GM12878 (cell line): Measurements from ENCODE around the gene IFT122. TPM values are rescaled to one million over a fixed set of nuclear protein-coding genes. Genes with fewer than 3 reads are reported as not detected.

Source experiments
- ATAC-seq: fragments of 200-7000 bp; cut with Tn5 transposase; 3 replicates; pipeline ENCODE4 v1.9.1; 2020; ENCODE audit warnings: mild to moderate bottlenecking, moderate library complexity
- BruUV-seq: library from RNA; stranded (reverse); fragments of 400-500 nt; replicated peaks from 2 replicates; lab custom pipeline; 2021; lab: Mats Ljungman, UMichigan
- CTCF ChIA-PET: fragments of 300-600 bp; sonication (Branson Sonifier 250); formaldehyde crosslinking; extraction: SDS; loops from one replicate; lab custom pipeline; 2021; ENCODE audit warnings: inconsistent platforms; lab: Yijun Ruan, JAX
- POLR2A ChIA-PET: fragments of 350-600 bp; formaldehyde crosslinking; extraction: SDS; loops from one replicate; lab custom pipeline; 2021; ENCODE audit warnings: inconsistent platforms; lab: Charles Lee
- RAD21 ChIA-PET: fragments of 300-600 bp; sonication (Branson Sonifier 250); formaldehyde crosslinking; loops from one replicate; lab custom pipeline; 2023; ENCODE audit warnings: antibody characterized with exemption; ENCODE audit not compliant: unreplicated experiment; lab: Charles Lee
- SMC1A ChIA-PET: fragments of 300-600 bp; sonication (Branson Sonifier 250); formaldehyde crosslinking; loops from one replicate; lab custom pipeline; 2023; ENCODE audit not compliant: unreplicated experiment, uncharacterized antibody; lab: Charles Lee
- DNase-seq: peaks from one replicate; pipeline ENCODE4 v3.0.0-alpha.2; 2011; ENCODE audit warnings: low read depth, low spot score
- FAIRE-seq: peaks from 3 replicates; lab custom pipeline; 2011; peaks lifted over from hg19 to GRCh38; lab: Jason Lieb, UNC
- H2AFZ ChIP-seq: 2 replicates; pipeline ENCODE4 v1.6.0; 2011; ENCODE audit warnings: low read depth, low read length, control low read depth; ENCODE audit not compliant: control insufficient read depth
- H3K27ac ChIP-seq: 2 replicates; pipeline ENCODE4 v1.5.1; 2011; ENCODE audit warnings: control low read depth; ENCODE audit not compliant: control insufficient read depth, insufficient read depth
- H3K27me3 ChIP-seq, 2 experiments: replicated peaks in 1 of 2; 2 replicates each; pipeline versions ENCODE4 v1.6.0 to v1.6.1; 2011; ENCODE audit warnings: low read length in 1 of 2; ENCODE audit not compliant: control insufficient read depth in 2 of 2, insufficient read depth in 2 of 2
- H3K36me3 ChIP-seq, 2 experiments: 2 replicates each; pipeline ENCODE4 v1.5.1; 2011; ENCODE audit warnings: low read length in 1 of 2; ENCODE audit not compliant: control insufficient read depth in 2 of 2, insufficient read depth in 2 of 2
- H3K4me1 ChIP-seq: 2 replicates; pipeline ENCODE4 v1.6.1; 2011; ENCODE audit warnings: mild to moderate bottlenecking, low read length, moderate library complexity, mixed read lengths; ENCODE audit not compliant: control insufficient read depth, insufficient read depth
- H3K4me2 ChIP-seq: 2 replicates; pipeline ENCODE4 v1.6.0; 2011; ENCODE audit warnings: control low read depth; ENCODE audit not compliant: control insufficient read depth, insufficient read depth
- H3K4me3 ChIP-seq: fragments of 200-600 bp; sonication (generic); 2 replicates; pipeline ENCODE4 v1.5.1; 2016
- H3K79me2 ChIP-seq: 2 replicates; pipeline ENCODE4 v1.6.0; 2011; ENCODE audit warnings: low read length; ENCODE audit not compliant: control insufficient read depth, insufficient read depth
- H3K9ac ChIP-seq: 2 replicates; pipeline ENCODE4 v1.8.0; 2011; ENCODE audit warnings: low read length, control low read depth, mixed read lengths; ENCODE audit not compliant: control insufficient read depth, insufficient read depth
- H3K9me3 ChIP-seq: replicated peaks from 3 replicates; pipeline ENCODE4 v1.5.1; 2011; ENCODE audit warnings: mild to moderate bottlenecking, low read length; ENCODE audit not compliant: control insufficient read depth, insufficient read depth
- H4K20me1 ChIP-seq: 2 replicates; pipeline ENCODE4 v1.6.0; 2011; ENCODE audit not compliant: control insufficient read depth, insufficient read depth
- CBX5 ChIP-seq: sonication (generic); IDR thresholded peaks from 2 replicates; pipeline ENCODE4 v1.6.1; 2016; ENCODE audit warnings: low read depth, moderate library complexity, mild to moderate bottlenecking, inconsistent platforms
- CHD4 ChIP-seq: fragments of 200-600 bp; sonication (generic); IDR thresholded peaks from 2 replicates; pipeline ENCODE4 v1.6.1; 2016; ENCODE audit warnings: mild to moderate bottlenecking
- EGR1 ChIP-seq, 2 experiments: IDR thresholded peaks; 1 replicate in 1 of 2; 2 replicates in 1 of 2; pipeline ENCODE4 v1.6.1; 2011 to 2012; ENCODE audit warnings: low read depth in 2 of 2, low read length in 2 of 2, borderline replicate concordance in 1 of 2, mild to moderate bottlenecking in 1 of 2, moderate library complexity in 1 of 2
- FOS ChIP-seq: IDR thresholded peaks from 3 replicates; pipeline ENCODE4 v1.6.1; 2011; ENCODE audit warnings: borderline replicate concordance; ENCODE audit not compliant: insufficient read length; ENCODE audit errors: extremely low read depth
- GABPA ChIP-seq: IDR thresholded peaks from 2 replicates; pipeline ENCODE4 v1.6.1; 2014; ENCODE audit warnings: antibody characterized with exemption, low read depth, mild to moderate bottlenecking, inconsistent platforms
- IKZF2 ChIP-seq, 2 experiments: fragments of 450-650 bp; IDR thresholded peaks; 2 replicates each; pipeline ENCODE4 v1.6.1; 2017; ENCODE audit warnings: mild to moderate bottlenecking in 2 of 2, moderate library complexity in 2 of 2
- NR2F1 ChIP-seq: fragments of 450-650 bp; conservative IDR thresholded peaks from 2 replicates; pipeline ENCODE4 v1.6.1; 2017; ENCODE audit warnings: mild to moderate bottlenecking
- POLR2AphosphoS5 ChIP-seq: IDR thresholded peaks from 2 replicates; pipeline ENCODE4 v1.6.1; 2011; ENCODE audit warnings: mild to moderate bottlenecking, low read length, inconsistent platforms
- SP1 ChIP-seq: IDR thresholded peaks from one replicate; pipeline ENCODE4 v1.6.1; 2011; ENCODE audit warnings: low read depth, low read length
- ZNF24 ChIP-seq: fragments of 450-650 bp; IDR thresholded peaks from 2 replicates; pipeline ENCODE4 v1.6.1; 2017; ENCODE audit warnings: antibody characterized with exemption, mild to moderate bottlenecking
- WGBS: methylation state at CpG from one replicate; pipeline ENCODE4 v1.1.6; 2016; ENCODE audit warnings: low lambda C conversion rate; ENCODE audit not compliant: insufficient replicate concordance, insufficient coverage; ENCODE audit errors: missing lambda C conversion rate; 5-methylcytosine and 5-hydroxymethylcytosine counted together
- in situ Hi-C: fragments of 300-500 bp; cut with MboI; formaldehyde crosslinking; loops from 9 replicates; pipeline ENCODE4 v1.14.3; 2018; ENCODE audit warnings: mixed read lengths
- intact Hi-C: fragments of 100-400 bp; cut with micrococcal nuclease; formaldehyde crosslinking; loops from one replicate; pipeline ENCODE4 v1.14.2; 2022; ENCODE audit not compliant: unreplicated experiment
- polyA plus RNA-seq, 11 experiments: library from polyadenylated mRNA; depleted of rRNA in 4 of 11; unstranded in 6 of 11; stranded (reverse) in 5 of 11; fragments of >200 nt; fragmentation: Nextera tagmentation in 4 of 11; fragmentation: Illumina TruSeq in 1 of 11; extraction: Ambion mirVana in 4 of 11; extraction: Trizol in 1 of 11; gene quantifications; 1 replicate in 1 of 11; 2 replicates in 10 of 11; pipeline versions ENCODE4 v1.2.1 to v1.2.3, GENCODE V29; 2011 to 2016; ENCODE audit warnings: inconsistent platforms in 2 of 11, missing spikeins in 2 of 11, low read depth in 1 of 11
- total RNA-seq, 4 experiments: library from RNA; depleted of rRNA in 3 of 4; stranded (reverse); fragments of >200 nt in 3 of 4; fragmentation: Illumina TruSeq in 1 of 4; extraction: Trizol in 1 of 4; gene quantifications; 2 replicates each; pipeline versions ENCODE4 v1.2.1 to v1.2.3, GENCODE V29; 2013 to 2021
- TF ChIP-seq, protein P1 (sequence below): fragments of 450-650 bp; IDR thresholded peaks from 2 replicates; pipeline ENCODE4 v1.6.1; 2016; ENCODE audit warnings: mild to moderate bottlenecking
- TF ChIP-seq, protein P2 (sequence below): IDR thresholded peaks from 2 replicates; pipeline ENCODE4 v1.6.1; 2012; ENCODE audit warnings: low read depth, low read length, improper control_type of control experiment
- TF ChIP-seq, protein P3 (sequence below): IDR thresholded peaks from 2 replicates; pipeline ENCODE4 v1.6.1; 2011; ENCODE audit warnings: borderline replicate concordance, low read depth, mild to moderate bottlenecking, moderate library complexity, low read length; ENCODE audit not compliant: insufficient read depth, poor library complexity, severe bottlenecking

Gene IFT122
- total and polyA plus RNA-seq, 10 of the 15 experiments (the other 5 are each of a cell fraction or from before 2014, with no cell fraction given): 1.8 to 19.2 (median 8.4) TPM

DNA sequence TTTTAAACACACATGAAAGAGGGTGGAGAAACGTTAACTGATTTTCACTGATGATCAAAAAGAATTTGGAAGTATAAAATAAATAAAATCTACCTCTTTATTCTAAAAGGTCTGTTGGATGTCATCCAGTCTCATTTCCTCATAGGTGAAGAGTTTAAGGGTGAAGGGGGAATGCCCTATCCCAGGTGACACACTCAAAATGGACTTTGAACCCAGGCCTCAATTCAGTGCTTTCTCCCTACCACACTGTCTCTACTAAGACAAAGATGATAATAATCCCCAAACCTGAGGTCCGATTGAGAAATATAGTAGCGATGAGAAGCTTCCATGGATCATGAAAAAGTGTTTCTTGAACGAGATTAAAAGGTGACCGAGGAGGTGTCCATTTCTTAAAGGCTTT is 6.5 kb upstream of the IFT122 start:
- Histone ChIP-seq H3K4me1 (peaks cover 11% of the 10 kb centered on the region; the same call in 1 of the 2 replicates), H3K4me3 (no peak overlapping the region), H3K9ac (no peak overlapping the region), H3K27me3 (no peaks in the 10 kb centered on the region), H3K4me2 (no peak overlapping the region), H3K27ac (no peak overlapping the region), H3K9me3 (no peaks in the 10 kb centered on the region), H3K79me2 (peaks cover 39% of the 10 kb centered on the region), H4K20me1 (no peaks in the 10 kb centered on the region), H2AFZ (no peak overlapping the region), H3K36me3 (peaks cover 10 to 11% of the 10 kb centered on the region in 2 experiments)
- FAIRE-seq (no peak), DNase-seq (no peak), ATAC-seq (no peak)
- TF ChIP-seq FOS (no peak), IKZF2 (IDR thresholded peaks at IDR 0.05) (0 out of 4 replicates have a peak, but pooled peaks of 1 of the 2 experiments have one; percentile 22), ZNF24 (no peak), SP1 (no peak)
- no TSS peak for BruUV-seq
- ChIA-PET SMC1A (interaction anchor here (0.8 to 14.5 kb wide), 7 partner anchors 7 to 56 kb away, joined by 3 to 275 read pairs (median 11); no protein-coding TSS in a partner anchor), RAD21 (interaction anchor here (1.2 to 4.4 kb wide), 6 partner anchors 8 to 57 kb away, joined by 3 to 78 read pairs (median 18); no protein-coding TSS in a partner anchor), CTCF (interaction anchor here (0.7 to 3.7 kb wide), 9 partner anchors 11 to 167 kb away, joined by 3 to 33 read pairs (median 5); a partner anchor contains a TSS), POLR2A (interaction anchor here (0.7 to 3.3 kb wide), 5 partner anchors 20 to 118 kb away, joined by 3 to 24 read pairs (median 4); a partner anchor contains a TSS)
- intact Hi-C loops: no loop called here
- 77% methylated on average over 5 of the region's 5 CpGs for WGBS
- in situ Hi-C loops: no loop called here

DNA sequence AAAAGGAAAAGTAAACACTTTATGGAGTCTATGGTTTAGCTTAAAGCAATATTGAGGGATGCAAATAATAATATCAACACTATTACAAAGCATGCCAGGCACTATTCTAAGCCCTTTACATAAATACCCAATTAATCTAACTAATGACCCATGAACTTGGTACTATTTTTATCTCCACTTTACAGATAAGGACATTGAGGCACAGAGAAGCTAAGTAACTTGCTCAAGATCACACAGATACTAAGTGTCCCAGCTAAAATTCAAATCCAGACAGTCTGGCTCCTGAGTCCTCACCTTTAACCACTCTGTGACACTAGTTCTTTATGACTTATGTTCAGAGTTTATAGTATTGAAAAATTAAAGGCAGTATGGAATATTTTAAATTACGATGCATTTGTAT is 5.9 kb upstream of the IFT122 start:
- Histone ChIP-seq H3K4me3 (no peak overlapping the region; the same call in 1 of the 2 replicates), H3K27ac (no peak overlapping the region), H3K4me2 (no peak overlapping the region), H3K79me2 (peaks cover 45% of the 10 kb centered on the region), H3K9me3 (no peaks in the 10 kb centered on the region), H3K4me1 (peaks cover 8% of the 10 kb centered on the region; the same call in 1 of the 2 replicates), H3K9ac (no peak overlapping the region), H2AFZ (no peak overlapping the region), H3K36me3 (peaks cover 10 to 11% of the 10 kb centered on the region in 2 experiments), H3K27me3 (no peaks in the 10 kb centered on the region), H4K20me1 (no peaks in the 10 kb centered on the region)
- ChIA-PET SMC1A (interaction anchor here (0.8 to 14.5 kb wide), 7 partner anchors 8 to 188 kb away, joined by 3 to 275 read pairs (median 11); no protein-coding TSS in a partner anchor), RAD21 (interaction anchor here (1.2 to 4.4 kb wide), 7 partner anchors 9 to 105 kb away, joined by 3 to 78 read pairs (median 3); no protein-coding TSS in a partner anchor), CTCF (interaction anchor here (0.7 to 3.7 kb wide), 12 partner anchors 9 to 464 kb away, joined by 3 to 60 read pairs (median 6); a partner anchor contains a TSS), POLR2A (interaction anchor here (0.7 to 3.3 kb wide), 5 partner anchors 21 to 118 kb away, joined by 3 to 24 read pairs (median 4); a partner anchor contains a TSS)
- intact Hi-C loops: no loop called here
- FAIRE-seq (no peak), ATAC-seq (no peak), DNase-seq (no peak)
- in situ Hi-C loops: no loop called here
- BruUV-seq: no TSS peak
- 46% methylated on average over 1 of the region's 1 CpG for WGBS
- no peak for TF ChIP-seq CHD4
- TF ChIP-seq EGR1 (IDR thresholded peaks at IDR 0.05; ENCODE audit: borderline replicate concordance in 1 of 2, low read depth in 2 of 2, low read length in 2 of 2): no peak
- TF ChIP-seq NR2F1: no peak
- TF ChIP-seq, protein P1, sequence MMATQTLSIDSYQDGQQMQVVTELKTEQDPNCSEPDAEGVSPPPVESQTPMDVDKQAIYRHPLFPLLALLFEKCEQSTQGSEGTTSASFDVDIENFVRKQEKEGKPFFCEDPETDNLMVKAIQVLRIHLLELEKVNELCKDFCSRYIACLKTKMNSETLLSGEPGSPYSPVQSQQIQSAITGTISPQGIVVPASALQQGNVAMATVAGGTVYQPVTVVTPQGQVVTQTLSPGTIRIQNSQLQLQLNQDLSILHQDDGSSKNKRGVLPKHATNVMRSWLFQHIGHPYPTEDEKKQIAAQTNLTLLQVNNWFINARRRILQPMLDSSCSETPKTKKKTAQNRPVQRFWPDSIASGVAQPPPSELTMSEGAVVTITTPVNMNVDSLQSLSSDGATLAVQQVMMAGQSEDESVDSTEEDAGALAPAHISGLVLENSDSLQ: no peak
- no peak for TF ChIP-seq POLR2AphosphoS5
- TF ChIP-seq, protein P2, sequence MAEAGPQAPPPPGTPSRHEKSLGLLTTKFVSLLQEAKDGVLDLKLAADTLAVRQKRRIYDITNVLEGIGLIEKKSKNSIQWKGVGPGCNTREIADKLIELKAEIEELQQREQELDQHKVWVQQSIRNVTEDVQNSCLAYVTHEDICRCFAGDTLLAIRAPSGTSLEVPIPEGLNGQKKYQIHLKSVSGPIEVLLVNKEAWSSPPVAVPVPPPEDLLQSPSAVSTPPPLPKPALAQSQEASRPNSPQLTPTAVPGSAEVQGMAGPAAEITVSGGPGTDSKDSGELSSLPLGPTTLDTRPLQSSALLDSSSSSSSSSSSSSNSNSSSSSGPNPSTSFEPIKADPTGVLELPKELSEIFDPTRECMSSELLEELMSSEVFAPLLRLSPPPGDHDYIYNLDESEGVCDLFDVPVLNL: no peak
- no peak for TF ChIP-seq GABPA
- TF ChIP-seq, protein P3, sequence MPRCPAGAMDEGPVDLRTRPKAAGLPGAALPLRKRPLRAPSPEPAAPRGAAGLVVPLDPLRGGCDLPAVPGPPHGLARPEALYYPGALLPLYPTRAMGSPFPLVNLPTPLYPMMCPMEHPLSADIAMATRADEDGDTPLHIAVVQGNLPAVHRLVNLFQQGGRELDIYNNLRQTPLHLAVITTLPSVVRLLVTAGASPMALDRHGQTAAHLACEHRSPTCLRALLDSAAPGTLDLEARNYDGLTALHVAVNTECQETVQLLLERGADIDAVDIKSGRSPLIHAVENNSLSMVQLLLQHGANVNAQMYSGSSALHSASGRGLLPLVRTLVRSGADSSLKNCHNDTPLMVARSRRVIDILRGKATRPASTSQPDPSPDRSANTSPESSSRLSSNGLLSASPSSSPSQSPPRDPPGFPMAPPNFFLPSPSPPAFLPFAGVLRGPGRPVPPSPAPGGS: no peak
- TF ChIP-seq CBX5: no peak
